ENCODE measurements around the gene PROCR. TPM values are rescaled to one million over a fixed set of nuclear protein-coding genes. Genes with fewer than 3 reads are reported as not detected.
A peak's percentile ranks its signal among the peaks of the same experiment; 100 is the strongest.
"Not testable (repeated sequence)": the region's sequence is repeated elsewhere in the genome, so short reads cannot be mapped to it uniquely, and the experiment has no call there.

The PROCR gene
- total RNA-seq, 1 experiment from 2014 or later, result 117 TPM

DNA sequence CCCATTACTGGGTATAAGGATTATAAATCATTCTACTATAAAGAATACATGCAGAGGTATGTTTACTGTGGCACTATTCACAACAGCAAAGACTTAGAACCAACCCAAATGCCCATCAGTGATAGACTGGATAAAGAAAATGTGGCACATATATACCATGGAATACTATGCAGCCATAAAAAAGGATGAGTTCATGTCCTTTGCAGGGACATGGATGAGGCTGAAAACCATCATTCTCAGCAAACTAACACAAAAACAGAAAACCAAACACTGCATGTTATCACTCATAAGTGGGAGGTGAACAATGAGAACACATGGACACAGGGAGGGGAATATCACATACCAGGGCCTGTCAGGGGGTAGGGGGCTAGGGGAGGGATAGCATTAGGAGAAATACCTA lies 7.3 kb upstream of the PROCR start:
- not testable (repeated sequence) for DNase-seq (ENCODE audit: low spot score)

DNA sequence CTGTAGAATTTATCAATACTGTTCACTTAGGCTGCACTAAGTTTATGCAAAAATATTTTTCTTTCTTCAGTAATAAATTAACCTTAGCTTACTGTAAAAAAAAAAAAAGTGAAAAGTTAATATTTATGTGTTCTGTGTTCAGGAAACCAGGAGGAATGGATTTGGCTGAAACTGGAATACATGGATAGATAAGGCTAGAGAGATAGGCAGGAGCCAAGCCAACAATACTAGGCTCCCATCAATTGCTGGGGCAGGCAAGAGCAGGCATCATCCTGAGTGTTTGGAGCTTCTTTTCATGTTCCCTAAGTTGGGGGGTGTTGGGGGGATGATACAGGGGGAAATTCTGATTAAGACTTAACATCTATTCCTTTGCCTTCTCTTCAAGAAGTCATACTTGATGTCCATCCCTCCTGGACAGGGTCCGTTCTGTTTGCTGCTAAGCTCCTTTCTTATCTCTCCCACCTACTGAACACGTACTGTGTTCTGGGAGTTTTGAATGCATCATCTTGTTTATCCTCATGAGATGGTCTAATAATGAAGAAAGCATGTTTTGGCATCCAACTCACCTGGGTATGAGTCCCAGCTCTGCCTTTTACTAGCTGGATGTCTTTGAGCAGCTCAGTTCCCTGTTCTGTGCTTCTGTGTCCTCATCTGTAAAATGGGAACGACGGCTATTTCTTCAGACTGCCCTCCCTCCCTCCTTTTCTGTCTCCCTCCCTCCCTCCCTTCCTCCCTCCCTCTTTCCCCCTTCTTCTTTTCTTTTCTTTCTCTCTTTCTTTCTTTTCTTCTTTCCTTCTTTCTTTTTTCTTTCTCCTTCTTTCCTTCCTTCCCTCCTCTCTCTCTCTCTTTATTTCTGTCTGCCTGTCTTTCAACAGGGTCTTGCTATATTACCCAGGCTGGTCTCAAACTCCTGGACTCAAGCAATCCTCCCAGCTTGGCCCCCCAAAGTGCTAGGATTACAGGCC lies 6.4 kb upstream of the PROCR start:
- no peak for DNase-seq (ENCODE audit: low spot score)

DNA sequence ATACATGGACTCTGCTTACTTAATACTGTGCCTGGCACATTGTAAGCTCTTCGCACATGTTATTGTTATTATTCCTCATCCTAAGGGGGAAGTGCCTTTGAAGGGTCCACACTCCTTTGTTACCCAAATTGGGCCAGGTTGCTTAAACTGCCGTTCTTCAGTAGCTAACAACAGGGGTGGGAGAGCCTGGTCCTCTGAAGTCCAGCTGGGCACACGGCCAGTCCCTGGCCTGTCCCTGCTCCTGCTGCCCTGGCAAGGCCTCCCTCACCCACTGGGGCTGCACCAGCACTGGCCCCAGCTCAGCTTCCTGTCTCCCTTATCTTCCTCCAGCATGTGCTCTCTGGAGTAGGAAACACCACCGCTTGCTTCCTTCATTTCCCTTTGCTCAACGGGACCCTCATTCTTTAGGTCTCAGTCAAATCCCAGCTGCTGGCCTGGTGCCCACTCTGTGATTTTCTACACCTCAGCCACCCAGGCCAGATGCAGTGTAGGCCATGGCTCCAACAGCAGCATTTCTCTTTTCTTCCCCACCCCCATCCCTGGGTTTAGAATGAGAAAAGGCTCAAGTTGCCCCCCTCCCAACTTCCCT lies 5.5 kb upstream of the PROCR start:
- DNase-seq (ENCODE audit: low spot score), result peak; percentile 23

DNA sequence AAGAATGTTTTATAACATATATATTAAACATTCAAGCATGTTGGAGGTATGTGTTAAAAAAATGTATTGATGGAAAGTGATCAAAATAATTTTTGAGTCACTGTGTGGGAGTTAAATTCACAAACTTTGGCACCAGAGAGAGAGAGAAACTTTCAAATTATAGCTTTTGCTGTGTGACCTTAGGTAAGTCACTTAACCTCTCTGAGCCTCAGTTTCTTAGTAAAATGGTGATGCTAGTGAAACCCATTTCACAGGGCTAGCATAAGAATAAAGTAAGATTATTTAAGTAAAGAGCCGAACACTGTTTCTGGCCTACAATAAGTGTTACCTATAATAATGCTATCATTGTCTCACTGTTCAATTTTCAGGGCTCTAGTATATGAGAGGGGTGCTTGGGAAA lies 4.1 kb upstream of the PROCR start:
- DNase-seq (ENCODE audit: low spot score), result no peak

DNA sequence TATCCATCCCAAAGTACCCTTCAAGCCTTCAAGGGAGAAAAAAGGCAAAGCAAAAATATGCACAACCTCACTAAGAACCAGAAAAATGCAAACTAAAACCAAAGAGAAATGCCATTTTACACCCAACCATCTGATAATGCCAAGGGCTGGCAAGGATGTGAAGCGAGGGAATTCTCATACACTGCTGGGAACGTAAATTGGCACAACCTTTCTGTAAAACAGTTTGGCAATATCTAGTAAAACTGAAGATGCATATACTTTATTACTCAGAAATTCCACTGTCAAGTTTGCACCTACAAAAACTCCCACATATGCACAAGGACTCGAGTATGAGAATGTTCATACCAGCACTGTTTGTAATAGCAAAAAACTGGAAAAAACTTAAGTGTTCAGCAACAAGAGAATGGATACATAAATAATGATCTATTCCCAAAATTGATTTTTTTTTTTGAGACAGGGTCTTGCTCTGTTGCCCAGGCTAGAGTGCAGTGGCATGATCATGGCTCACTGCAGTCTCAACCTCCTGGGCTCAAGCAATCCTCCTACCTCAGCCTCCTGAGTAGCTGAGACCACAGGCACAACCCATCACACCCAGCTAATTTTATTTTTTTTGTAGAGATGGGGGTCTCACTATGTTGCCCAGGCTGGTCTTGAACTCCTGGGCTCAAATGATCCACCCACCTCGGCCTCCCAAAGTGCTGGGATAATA lies 3.0 kb upstream of the PROCR start:
- DNase-seq (ENCODE audit: low spot score), result not testable (repeated sequence)

DNA sequence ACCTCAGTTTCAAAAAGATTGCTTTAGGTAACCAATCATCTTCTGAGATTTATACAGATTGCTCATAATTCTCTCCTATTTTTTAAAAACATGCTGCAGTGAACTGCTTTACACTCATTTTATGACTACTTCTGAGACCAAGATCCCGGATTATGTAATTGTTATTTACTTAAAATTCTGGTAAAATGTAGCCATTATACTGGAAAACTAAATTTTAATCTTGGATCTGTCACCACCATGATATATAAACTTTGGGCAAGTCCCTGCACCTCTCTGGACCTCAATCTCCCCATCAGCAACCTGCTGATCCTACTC lies 477 bp upstream of the PROCR start:
- DNase-seq (ENCODE audit: low spot score), result no peak

DNA sequence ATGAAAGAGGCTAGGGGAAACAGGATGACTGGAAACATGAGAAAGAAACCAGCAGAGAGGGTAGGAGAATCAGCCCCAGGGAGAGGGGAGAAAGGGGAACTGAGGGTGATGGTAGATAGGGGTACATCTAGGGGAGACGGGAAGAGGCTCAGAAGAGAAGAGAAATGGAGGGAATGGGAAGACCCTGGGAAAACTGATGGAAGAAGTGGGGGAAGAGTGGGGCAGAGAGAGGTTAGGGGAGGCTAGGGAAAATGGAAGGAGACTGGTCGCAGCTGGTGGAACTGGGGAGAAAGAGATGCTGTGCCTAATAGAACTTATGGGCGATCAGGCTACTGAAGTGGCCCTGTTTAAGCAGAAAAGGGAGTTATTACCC lies 548 bp downstream of the PROCR start:
- no peak for DNase-seq (ENCODE audit: low spot score)

DNA sequence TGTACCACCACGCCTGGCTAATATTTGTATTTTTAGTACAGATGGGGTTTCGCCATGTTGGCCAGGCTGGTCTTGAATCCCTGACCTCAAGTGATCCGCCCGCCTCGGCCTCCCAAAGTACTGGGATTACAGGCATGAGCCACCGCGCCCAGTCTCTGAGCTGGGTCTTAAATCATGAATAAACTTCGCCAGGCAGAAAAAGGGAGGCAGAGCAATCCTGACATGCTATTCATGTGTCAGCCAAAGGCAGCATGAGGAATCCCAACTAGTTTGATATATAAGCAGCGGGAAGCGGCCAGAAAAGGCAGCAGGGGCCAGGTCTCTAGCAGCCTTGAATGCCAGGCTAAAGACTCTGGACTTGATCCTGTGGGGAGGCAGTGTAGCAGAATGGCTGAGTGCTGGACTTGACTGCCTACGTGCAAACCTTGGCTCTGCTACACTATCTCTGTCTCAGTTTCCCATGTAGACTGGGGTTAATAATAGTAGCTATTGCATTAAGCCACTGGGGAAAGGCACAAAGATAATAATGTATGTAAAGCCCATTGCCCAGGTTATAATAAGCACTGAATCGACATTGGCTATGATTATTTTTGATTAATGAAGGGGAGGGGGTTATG lies 1.8 kb downstream of the PROCR start:
- DNase-seq (ENCODE audit: low spot score), result no peak

DNA sequence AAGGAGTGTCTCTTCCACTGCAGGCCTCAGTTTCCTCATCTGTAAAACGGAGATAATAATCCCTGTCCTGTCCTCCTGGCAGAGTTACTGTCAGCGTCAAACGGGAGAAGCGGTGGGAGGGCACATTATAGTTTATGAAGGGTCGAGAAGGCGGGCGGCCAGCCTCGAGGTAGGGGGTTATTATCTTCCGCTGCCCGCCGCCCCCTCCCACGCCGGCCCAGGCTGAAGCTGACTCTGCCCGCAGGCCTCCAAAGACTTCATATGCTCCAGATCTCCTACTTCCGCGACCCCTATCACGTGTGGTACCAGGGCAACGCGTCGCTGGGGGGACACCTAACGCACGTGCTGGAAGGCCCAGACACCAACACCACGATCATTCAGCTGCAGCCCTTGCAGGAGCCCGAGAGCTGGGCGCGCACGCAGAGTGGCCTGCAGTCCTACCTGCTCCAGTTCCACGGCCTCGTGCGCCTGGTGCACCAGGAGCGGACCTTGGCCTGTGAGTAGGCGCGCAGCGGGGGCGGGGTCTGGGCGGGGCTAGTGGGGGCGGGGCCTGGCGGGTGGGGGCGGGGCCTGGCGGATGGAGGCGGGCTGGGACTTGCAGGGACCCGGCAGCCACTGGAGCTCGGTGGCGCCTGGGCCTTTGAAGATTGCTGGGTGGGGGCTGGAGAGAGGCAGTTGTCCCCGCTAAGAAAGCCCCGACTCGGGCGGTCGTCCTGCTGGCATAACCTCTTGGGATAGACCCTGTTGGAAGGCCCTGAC lies 2.8 kb downstream of the PROCR start:
- peak; percentile 43 for DNase-seq (ENCODE audit: low spot score)

DNA sequence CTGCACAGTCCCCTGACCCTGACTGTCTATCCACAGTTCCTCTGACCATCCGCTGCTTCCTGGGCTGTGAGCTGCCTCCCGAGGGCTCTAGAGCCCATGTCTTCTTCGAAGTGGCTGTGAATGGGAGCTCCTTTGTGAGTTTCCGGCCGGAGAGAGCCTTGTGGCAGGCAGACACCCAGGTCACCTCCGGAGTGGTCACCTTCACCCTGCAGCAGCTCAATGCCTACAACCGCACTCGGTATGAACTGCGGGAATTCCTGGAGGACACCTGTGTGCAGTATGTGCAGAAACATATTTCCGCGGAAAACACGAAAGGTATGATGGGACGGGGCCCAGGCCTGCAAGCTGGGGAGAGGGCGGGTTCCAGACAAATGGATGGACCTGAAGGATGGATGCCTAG lies 4.3 kb downstream of the PROCR start:
- no peak for DNase-seq (ENCODE audit: low spot score)

DNA sequence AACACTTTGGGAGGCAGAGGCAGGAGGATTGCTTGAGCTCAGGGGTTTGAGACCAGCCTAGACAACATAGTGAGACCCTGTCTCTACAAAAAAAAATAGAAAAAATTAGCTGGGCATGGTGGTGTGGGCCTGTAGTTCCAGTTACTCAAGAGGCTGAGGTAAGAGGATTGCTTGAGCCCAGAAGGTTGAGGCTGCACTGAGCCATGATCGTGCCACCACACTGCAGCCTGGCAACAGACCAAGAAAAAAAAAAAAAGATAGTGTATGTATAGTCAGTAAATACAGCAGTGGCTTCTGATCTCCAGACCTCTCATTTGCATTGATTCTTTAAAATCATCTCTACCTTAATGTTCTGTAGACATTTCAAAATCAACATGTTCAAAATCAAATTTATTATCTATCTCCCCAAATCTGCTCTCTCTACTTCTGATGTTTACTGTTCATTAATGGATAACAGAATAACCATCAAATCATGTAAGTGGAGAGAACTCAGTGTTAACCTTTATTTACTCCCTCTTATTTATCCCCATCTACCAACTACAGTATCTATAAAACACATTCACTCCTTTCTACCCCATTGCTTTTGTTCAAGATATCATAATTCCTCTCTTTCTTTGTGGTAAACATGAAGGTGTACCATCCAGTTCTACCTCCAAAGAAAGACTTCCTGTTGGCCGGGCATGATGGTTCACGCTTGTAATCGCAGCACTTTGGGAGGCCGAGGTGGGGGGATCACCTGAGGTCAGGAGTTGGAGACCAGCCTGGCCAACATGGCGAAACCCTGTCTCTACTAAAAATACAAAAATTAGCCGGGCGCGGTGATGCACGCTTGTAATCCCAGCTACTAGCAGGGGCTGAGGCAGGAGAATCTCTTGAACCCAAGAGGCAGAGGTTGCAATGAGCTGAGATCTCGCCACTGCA lies 7.7 kb downstream of the PROCR start:
- DNase-seq (ENCODE audit: low spot score), result no peak

DNA sequence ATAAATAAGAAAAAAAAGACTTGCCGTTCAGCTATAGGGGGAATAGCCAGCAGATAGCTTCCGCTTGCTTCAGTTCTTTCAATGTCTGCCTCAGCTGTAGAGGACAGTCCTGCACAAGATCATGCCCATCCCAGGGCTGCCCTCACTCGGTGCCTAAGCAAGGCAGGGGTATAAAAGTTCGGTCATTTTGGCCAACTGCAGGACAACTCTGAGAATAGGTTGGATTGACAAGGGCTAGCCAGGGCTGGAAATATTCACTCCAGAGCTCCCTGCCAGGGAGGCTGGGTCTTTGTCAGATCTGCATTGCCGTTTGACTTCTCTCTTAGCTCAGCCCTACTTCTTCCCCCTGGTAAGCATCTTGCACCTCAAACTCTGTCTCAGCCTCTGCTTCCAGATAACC lies 8.4 kb downstream of the PROCR start:
- no peak for DNase-seq (ENCODE audit: low spot score)

DNA sequence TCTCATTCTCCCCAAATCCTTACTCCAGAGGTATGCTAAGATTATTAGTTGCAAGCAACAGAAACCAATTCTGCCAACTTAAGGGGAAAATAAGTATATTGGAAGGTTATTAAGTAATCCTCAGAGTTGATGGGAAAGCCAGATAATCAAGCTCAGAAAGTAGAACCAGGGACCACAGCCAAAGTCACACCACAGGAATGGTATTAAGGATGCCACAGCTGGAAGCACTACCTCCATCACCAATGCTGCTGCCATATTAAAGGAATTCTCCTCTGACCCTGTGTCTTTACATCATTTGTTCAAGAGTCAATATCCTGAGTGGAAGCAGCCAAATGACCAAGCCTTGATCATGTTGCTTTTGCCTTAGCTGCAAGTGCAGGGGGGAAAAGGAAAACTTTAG lies 9.9 kb downstream of the PROCR start:
- no peak for DNase-seq (ENCODE audit: low spot score)

DNA sequence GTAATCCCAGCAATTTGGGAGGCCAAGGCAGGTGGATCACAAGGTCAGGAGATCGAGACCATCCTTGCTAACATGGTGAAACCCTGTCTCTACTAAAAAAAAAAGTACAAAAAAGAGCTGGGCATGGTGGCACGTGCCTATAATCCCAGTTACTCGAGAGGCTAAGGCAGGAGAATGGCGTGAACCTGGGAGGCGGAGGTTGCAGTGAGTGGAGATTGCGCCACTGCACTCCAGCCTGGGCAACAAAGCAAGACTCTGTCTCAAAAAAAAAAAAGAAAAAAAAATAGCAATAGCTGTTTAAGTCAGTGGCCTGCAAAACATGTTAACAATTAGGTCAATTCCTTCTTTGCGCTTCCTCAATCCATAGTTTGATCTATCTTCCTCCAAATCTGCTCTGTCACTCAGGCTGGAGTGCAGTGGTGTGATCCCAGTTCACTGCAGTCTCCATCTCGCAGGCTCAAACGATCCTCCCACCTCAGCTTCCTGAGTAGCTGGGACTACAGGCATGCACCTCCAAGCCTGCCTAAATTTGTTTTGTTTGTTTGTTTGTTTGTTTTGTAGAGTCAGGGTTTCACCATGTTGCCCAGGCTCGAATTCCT lies 14.9 kb downstream of the PROCR start:
- not testable (repeated sequence) for DNase-seq (ENCODE audit: low spot score)

DNA sequence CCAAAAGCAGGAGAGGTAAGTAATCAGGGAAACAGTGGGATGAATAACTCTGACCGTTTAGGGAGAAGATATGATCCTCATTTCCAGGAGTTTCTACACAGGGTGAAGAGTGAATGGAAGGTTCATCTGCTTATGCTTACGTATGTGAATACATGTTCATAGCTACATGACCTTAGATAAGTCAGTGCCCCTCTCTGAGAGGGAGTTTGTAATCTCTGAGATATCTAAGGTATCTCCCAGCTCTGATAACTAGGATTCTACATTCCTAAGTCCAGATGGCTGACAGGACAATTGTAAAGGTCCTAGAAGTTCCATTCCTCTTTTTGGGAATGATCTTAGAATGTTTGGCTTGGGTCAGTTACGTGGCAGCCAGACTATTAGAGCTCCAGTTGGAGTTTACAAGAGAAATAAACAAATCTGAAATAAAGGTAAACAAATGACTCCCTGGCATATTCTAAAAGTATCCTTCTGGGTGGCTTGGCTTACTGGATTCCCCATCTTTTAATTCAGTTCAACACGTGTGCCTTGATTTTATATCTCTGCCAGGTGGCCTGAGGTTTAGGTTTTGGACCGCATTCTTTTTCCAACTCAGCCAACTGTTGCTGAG lies 15.8 kb downstream of the PROCR start:
- DNase-seq (ENCODE audit: low spot score), result no peak

DNA sequence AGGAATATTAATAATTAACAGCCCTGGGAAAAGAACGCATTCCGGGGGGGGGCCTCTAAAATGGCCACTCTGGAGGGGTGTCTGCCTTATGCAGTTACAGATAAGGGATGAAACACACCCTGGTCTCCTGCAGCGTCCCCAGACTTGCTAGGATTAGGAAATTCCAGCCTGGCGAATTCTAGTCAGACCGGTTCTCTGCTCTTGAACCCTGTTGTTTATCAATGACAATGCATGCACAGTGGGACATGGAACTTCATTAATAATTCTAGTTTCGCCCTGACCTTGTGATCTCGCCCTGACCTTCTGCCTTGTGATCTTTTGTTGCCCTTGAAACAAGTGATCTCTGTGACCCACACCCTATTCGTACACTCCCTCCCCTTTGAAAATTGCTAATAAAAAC lies 17.4 kb downstream of the PROCR start:
- DNase-seq (ENCODE audit: low spot score), result not testable (repeated sequence)

DNA sequence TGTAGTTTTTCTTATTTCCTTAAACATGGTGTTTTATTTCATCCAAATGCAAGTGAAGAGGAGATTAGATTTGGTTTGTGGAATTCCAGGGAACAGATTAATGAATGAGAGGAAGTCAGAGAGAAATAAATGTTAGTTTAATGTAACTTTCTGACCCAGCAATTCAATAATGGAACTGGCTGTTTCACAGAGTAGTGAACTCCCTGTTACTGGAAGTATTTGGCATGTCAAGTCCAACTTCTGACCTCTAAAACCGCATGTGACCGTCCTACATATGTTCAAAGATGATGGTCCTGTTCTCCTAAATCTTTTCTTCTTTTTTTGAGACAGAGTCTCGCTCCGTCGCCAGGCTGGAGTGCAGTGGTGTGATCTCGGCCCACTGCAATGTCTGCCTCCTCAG lies 18.7 kb downstream of the PROCR start:
- DNase-seq (ENCODE audit: low spot score), result no peak

DNA sequence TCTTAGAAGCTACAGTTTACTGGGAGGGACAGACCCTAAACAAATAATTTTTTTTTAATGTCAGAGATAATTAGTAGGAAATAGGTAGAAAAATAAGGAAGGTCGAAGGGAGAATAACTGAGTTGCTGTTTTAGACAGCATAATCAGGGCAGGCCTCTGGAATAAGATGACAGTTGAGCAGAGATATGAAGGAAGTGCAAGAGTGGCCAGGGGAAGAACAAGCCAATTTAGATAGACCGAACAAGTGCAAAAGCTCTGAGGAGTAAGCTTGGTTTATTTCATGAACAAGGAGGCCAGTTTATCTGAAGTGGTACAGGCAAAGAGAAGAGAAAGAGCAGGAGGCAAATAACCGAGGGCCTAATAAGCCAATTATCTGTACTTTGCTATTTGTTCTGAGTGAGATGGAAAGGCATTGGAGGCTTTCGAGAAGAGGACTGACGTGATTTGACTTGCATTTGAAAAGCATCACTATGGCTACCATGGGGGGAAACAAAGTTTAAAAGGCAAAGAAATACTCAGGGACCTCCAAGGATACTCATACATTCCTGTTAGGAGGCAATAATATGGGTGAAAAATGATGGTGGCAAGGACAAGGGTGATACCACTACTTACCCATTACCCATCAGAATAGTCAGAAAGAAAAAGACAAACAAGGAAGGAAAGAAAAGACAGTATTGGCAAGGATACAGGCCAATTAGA lies 19.7 kb downstream of the PROCR start:
- DNase-seq (ENCODE audit: low spot score), result no peak
